Endothelial cell of umbilical vein (primary cell): ENCODE measurements around the gene PKD1L1. TPM values are rescaled to one million over a fixed set of nuclear protein-coding genes. Genes with fewer than 3 reads are reported as not detected.
"Not testable (repeated sequence)": the region's sequence is repeated elsewhere in the genome, so short reads cannot be mapped to it uniquely, and the experiment has no call there.

Source experiments
- BruUV-seq: library from RNA; stranded (reverse); fragments of 400-500 nt; replicated peaks from 2 replicates; lab custom pipeline; 2021; lab: Mats Ljungman, UMichigan
- CTCF ChIA-PET: fragments of 300-600, 350-600 bp; sonication (Branson Sonifier 250); formaldehyde crosslinking; loops from one replicate; lab custom pipeline; 2021; ENCODE audit warnings: antibody characterized with exemption, inconsistent platforms; lab: Charles Lee
- POLR2A ChIA-PET: fragments of 300-600, 350-600 bp; sonication (Branson Sonifier 250); formaldehyde crosslinking; loops from one replicate; lab custom pipeline; 2021; ENCODE audit warnings: antibody characterized with exemption, inconsistent platforms; lab: Charles Lee
- DNase-seq: peaks from one replicate; pipeline ENCODE4 v3.0.0-alpha.2; 2011; ENCODE audit warnings: low read depth, low spot score
- FAIRE-seq: peaks from 2 replicates; lab custom pipeline; 2011; peaks lifted over from hg19 to GRCh38; lab: Jason Lieb, UNC
- H2AFZ ChIP-seq: 2 replicates; pipeline ENCODE4 v1.6.0; 2012; ENCODE audit warnings: low read depth, low read length, control low read depth, inconsistent platforms
- H3K27ac ChIP-seq: 2 replicates; pipeline ENCODE4 v1.5.1; 2011; ENCODE audit warnings: low read depth, mild to moderate bottlenecking, control low read depth, low read length, moderate library complexity; ENCODE audit not compliant: insufficient read depth
- H3K27me3 ChIP-seq, 2 experiments: 2 replicates each; pipeline versions ENCODE4 v1.6.0 to v1.6.1; 2011; ENCODE audit warnings: low read length in 2 of 2, mixed read lengths in 1 of 2; ENCODE audit not compliant: control insufficient read depth in 2 of 2, insufficient read depth in 2 of 2
- H3K36me3 ChIP-seq, 2 experiments: 2 replicates in 1 of 2; 3 replicates in 1 of 2; pipeline ENCODE4 v1.5.1; 2011; ENCODE audit warnings: low read length in 2 of 2, mild to moderate bottlenecking in 1 of 2, moderate library complexity in 1 of 2; ENCODE audit not compliant: control insufficient read depth in 2 of 2, insufficient read depth in 2 of 2; ENCODE audit errors: extremely low read depth in 1 of 2
- H3K4me1 ChIP-seq: 3 replicates; pipeline ENCODE4 v1.5.1; 2011; ENCODE audit warnings: mild to moderate bottlenecking, low read length; ENCODE audit not compliant: control insufficient read depth, insufficient read depth; ENCODE audit errors: extremely low read depth
- H3K4me2 ChIP-seq: 2 replicates; pipeline ENCODE4 v1.6.1; 2011; ENCODE audit warnings: low read length, control low read depth, mixed read lengths; ENCODE audit not compliant: insufficient read depth
- H3K4me3 ChIP-seq, 3 experiments: fragments of 200-600 bp in 1 of 3; sonication (generic), shearing (Covaris generic) in 1 of 3; replicated peaks in 1 of 3; 2 replicates each; pipeline ENCODE4 v1.5.1; 2011 to 2016; ENCODE audit warnings: control low read depth in 3 of 3, low read length in 3 of 3, mild to moderate bottlenecking in 2 of 3, inconsistent platforms in 1 of 3, low read depth in 1 of 3, moderate library complexity in 1 of 3; ENCODE audit not compliant: insufficient read depth in 1 of 3
- H3K79me2 ChIP-seq: 2 replicates; pipeline ENCODE4 v1.6.0; 2012; ENCODE audit warnings: low read length, inconsistent platforms; ENCODE audit not compliant: control insufficient read depth, insufficient read depth
- H3K9ac ChIP-seq: replicated peaks from 2 replicates; pipeline ENCODE3; 2011; ENCODE audit warnings: low read length, control low read depth; ENCODE audit not compliant: insufficient read depth; ENCODE audit errors: extremely low read depth
- H3K9me1 ChIP-seq: replicated peaks from 3 replicates; pipeline ENCODE4 v1.6.0; 2011; ENCODE audit warnings: mild to moderate bottlenecking, low read length; ENCODE audit not compliant: control insufficient read depth, insufficient read depth; ENCODE audit errors: extremely low read depth
- H3K9me3 ChIP-seq: replicated peaks from 2 replicates; pipeline ENCODE4 v1.5.1; 2012; ENCODE audit warnings: low read length, inconsistent platforms; ENCODE audit not compliant: control insufficient read depth, insufficient read depth
- H4K20me1 ChIP-seq: replicated peaks from 2 replicates; pipeline ENCODE3; 2011; ENCODE audit warnings: mild to moderate bottlenecking, low read length; ENCODE audit not compliant: control insufficient read depth, insufficient read depth; ENCODE audit errors: extremely low read depth
- CTCF ChIP-seq, 2 donors: IDR thresholded peaks; 1 replicate in 1 of 2; 2 replicates in 1 of 2; pipeline ENCODE4 v1.5.1; 2011; ENCODE audit warnings: low read length in 2 of 2, mild to moderate bottlenecking in 2 of 2, moderate library complexity in 2 of 2, control low read depth in 1 of 2, inconsistent platforms in 1 of 2, low read depth in 1 of 2; ENCODE audit not compliant: insufficient read depth in 1 of 2; ENCODE audit errors: extremely low read depth in 1 of 2
- FOS ChIP-seq: IDR thresholded peaks from 2 replicates; pipeline ENCODE4 v1.6.1; 2011; ENCODE audit warnings: mild to moderate bottlenecking, low read length, moderate library complexity, borderline replicate concordance; ENCODE audit not compliant: insufficient read depth
- GATA2 ChIP-seq: IDR thresholded peaks from 2 replicates; pipeline ENCODE4 v1.7.0; 2011; ENCODE audit warnings: low read depth, mild to moderate bottlenecking, moderate library complexity, mixed read lengths, low read length; ENCODE audit not compliant: insufficient read length, insufficient read depth
- JUN ChIP-seq: IDR thresholded peaks from 2 replicates; pipeline ENCODE4 v1.6.1; 2011; ENCODE audit warnings: borderline replicate concordance, low read depth; ENCODE audit not compliant: insufficient read length, insufficient read depth
- dilution Hi-C: fragments of 300-500 bp; cut with MboI; formaldehyde crosslinking; loops from one replicate; pipeline ENCODE4 v1.15.0; 2019; ENCODE audit warnings: low sequenced_read_pairs; ENCODE audit not compliant: extremely low pct_ligation_motif_present
- intact Hi-C: fragments of 100-400 bp; cut with micrococcal nuclease; formaldehyde crosslinking; loops from one replicate; pipeline ENCODE4 v1.10.0; 2022
- polyA plus RNA-seq, 4 experiments: library from polyadenylated mRNA; depleted of rRNA in 3 of 4; stranded (reverse) in 3 of 4; unstranded in 1 of 4; fragments of >200 nt; gene quantifications; 2 replicates each; pipeline versions ENCODE4 v1.2.1 to v1.2.3, GENCODE V29; 2011 to 2012; ENCODE audit warnings: missing spikeins in 1 of 4
- total RNA-seq: library from RNA; stranded (reverse); gene quantifications from 2 replicates; pipeline ENCODE4 v1.2.3, GENCODE V29; 2021

The PKD1L1 gene
- total and polyA plus RNA-seq, 2 donors (not counting 3 experiments of a cell fraction or from before 2014, with no cell fraction given) = 4.1 to 5.9 TPM

- BruUV-seq = no TSS peak
- ChIA-PET CTCF (interaction anchor here (0.6 to 3.1 kb wide), 17 partner anchors 9 to 723 kb away, joined by 3 to 58 read pairs (median 4); partner anchors contain the start of gene HUS1), POLR2A (no interaction called here)
- Histone ChIP-seq H3K4me3 (no peak overlapping the region), H3K36me3 (no peaks in the 10 kb centered on the region), H3K9me1 (no peaks in the 10 kb centered on the region), H3K27ac (no peak overlapping the region), H2AFZ (no peak overlapping the region), H3K9me3 (no peaks in the 10 kb centered on the region), H4K20me1 (no peaks in the 10 kb centered on the region), H3K27me3 (peaks cover 0 to under 1% of the 10 kb centered on the region in 2 experiments), H3K79me2 (no peaks in the 10 kb centered on the region), H3K4me1 (peaks cover 7% of the 10 kb centered on the region), H3K4me2 (no peak overlapping the region), H3K9ac (no peak overlapping the region)
- intact Hi-C loops (no loop called here), dilution Hi-C loops (no loop called here)
- FAIRE-seq (no peak), DNase-seq (no peak)
- TF ChIP-seq JUN (no peak), CTCF (IDR thresholded peaks at IDR 0.05; ENCODE audit: extremely low read depth in 1 of 2, insufficient read depth in 1 of 2, low read depth in 1 of 2, low read length in 2 of 2) (peak; percentile 44 to 51)
Observed at GRCh38 chr7:47988496-47989386, 40.5 kb upstream of the PKD1L1 start.

DNA sequence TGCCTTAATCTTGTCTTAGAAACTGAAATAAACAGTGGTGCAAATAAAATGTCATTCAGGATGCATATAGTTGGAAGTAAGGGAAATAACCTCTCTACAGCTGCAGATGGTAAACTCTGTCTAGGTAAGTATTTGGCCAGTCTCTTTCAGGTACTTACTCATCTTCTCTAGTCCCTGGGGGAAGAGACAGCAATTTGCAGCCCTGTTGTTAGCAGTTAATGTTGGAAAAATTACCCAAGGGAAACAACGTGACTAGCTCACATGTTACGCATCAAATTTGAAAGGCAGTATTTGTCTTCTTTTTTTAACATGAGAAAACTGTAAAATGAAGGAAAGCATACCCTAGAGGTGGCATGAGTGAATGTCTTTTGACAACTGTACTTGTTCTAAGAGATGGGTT is 34.3 kb upstream of the PKD1L1 start:
- Histone ChIP-seq H2AFZ (no peak overlapping the region), H3K9ac (no peak overlapping the region), H4K20me1 (no peaks in the 10 kb centered on the region), H3K27ac (no peak overlapping the region), H3K9me1 (no peaks in the 10 kb centered on the region), H3K9me3 (no peaks in the 10 kb centered on the region), H3K4me2 (no peak overlapping the region), H3K79me2 (peaks cover 12% of the 10 kb centered on the region), H3K4me3 (no peak overlapping the region), H3K36me3 (peaks cover 2 to 4% of the 10 kb centered on the region in 2 experiments), H3K4me1 (peaks cover 11% of the 10 kb centered on the region), H3K27me3 (peaks cover 0 to 4% of the 10 kb centered on the region in 2 experiments)
- no peak for TF ChIP-seq FOS
- no peak for TF ChIP-seq GATA2
- no peak for DNase-seq
- CTCF ChIA-PET = interaction anchor here (0.7 to 2.3 kb wide), 6 partner anchors 9 to 716 kb away, joined by 3 to 12 read pairs (median 4); partner anchors contain the start of gene PKD1L1
- dilution Hi-C loops (no loop called here), intact Hi-C loops (no loop called here)
- POLR2A ChIA-PET = no interaction called here
- FAIRE-seq = no peak
- BruUV-seq = no TSS peak

DNA sequence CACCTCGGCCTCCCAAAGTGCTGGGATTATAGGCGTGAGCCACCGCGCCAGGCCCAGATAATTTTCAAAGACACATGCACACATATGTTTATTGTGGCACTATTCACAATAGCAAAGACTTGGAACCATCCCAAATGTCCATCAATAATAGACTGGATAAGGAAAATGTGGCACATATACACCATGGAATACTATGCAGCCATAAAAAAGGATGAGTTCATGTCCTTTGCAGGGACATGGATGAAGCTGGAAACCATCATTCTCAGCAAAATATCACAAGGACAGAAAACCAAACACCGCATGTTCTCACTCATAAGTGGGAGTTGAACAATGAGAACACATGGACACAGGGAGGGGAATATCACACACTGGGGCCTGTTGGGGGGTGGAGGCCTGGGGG is 32.4 kb upstream of the PKD1L1 start:
- FAIRE-seq, H3K4me3 ChIP-seq, intact Hi-C loops, BruUV-seq, H3K9me1 ChIP-seq, dilution Hi-C loops, H2AFZ ChIP-seq, H3K9ac ChIP-seq, POLR2A ChIA-PET, H3K27ac ChIP-seq, H3K27me3 ChIP-seq, DNase-seq, H4K20me1 ChIP-seq, H3K9me3 ChIP-seq, H3K4me2 ChIP-seq: not testable (repeated sequence)
- Histone ChIP-seq H3K36me3 (peaks cover 11 to 13% of the 10 kb centered on the region in 2 experiments), H3K79me2 (peaks cover 12% of the 10 kb centered on the region), H3K4me1 (peaks cover 11% of the 10 kb centered on the region)
- CTCF ChIA-PET = interaction anchor here (1.3 kb wide), 1 partner anchor 11 kb away, joined by 3 read pairs; no protein-coding TSS in a partner anchor
